ENCODE results near the gene FHIT.

The FHIT gene

GRCh38 chr3:61251174-61251972, at the start of gene FHIT:
FHIT (minus strand) TSS chr3:61251452.
- peak within 1 kb of the TSS; percentile 69 to 75 for H3K4me3 ChIP-seq
- TF ChIP-seq CTCF (IDR thresholded peaks at IDR 0.05) = peak in 1 of 2 experiments; percentile 7
- H3K27me3 ChIP-seq = no peaks in the 10 kb centered on the region
- peaks cover 0 to 11% (median 0%) of the 10 kb centered on the region in 4 donors for H3K4me1 ChIP-seq
- H3K27ac ChIP-seq = peak within 1 kb of the TSS; percentile 74 to 80
- no peaks in the 10 kb centered on the region for H3K9me3 ChIP-seq
- intact Hi-C loops (cut with DNase I; ENCODE audit: low total_unique reads) = no loop called here
- no peaks in the 10 kb centered on the region for H3K36me3 ChIP-seq
- DNase-seq = peak; percentile 94 to 97

GRCh38 chr3:61300786-61301185, 49.5 kb upstream of the FHIT start:
- H3K4me3 ChIP-seq = no peak overlapping the region
- no peaks in the 10 kb centered on the region for H3K4me1 ChIP-seq
- intact Hi-C loops (cut with DNase I; ENCODE audit: low total_unique reads) = no loop called here
- H3K27ac ChIP-seq = no peak overlapping the region
- DNase-seq = no peak
- H3K27me3 ChIP-seq = no peaks in the 10 kb centered on the region
- TF ChIP-seq CTCF (IDR thresholded peaks at IDR 0.05) = no peak
- no peaks in the 10 kb centered on the region for H3K36me3 ChIP-seq
- H3K9me3 ChIP-seq = no peaks in the 10 kb centered on the region

GRCh38 chr3:61300006-61300380, 48.7 kb upstream of the FHIT start:
- no peaks in the 10 kb centered on the region for H3K36me3 ChIP-seq
- H3K27me3 ChIP-seq = no peaks in the 10 kb centered on the region
- H3K4me1 ChIP-seq = no peaks in the 10 kb centered on the region
- H3K9me3 ChIP-seq = no peaks in the 10 kb centered on the region
- H3K27ac ChIP-seq = no peak overlapping the region
- no peak for TF ChIP-seq CTCF (IDR thresholded peaks at IDR 0.05)
- DNase-seq = no peak
- no peak overlapping the region for H3K4me3 ChIP-seq
- intact Hi-C loops (cut with DNase I; ENCODE audit: low total_unique reads) = no loop called here

- Histone ChIP-seq H3K4me3 (no peak overlapping the region), H3K4me1 (no peaks in the 10 kb centered on the region), H3K9me3 (no peaks in the 10 kb centered on the region), H3K27ac (no peak overlapping the region), H3K36me3 (no peaks in the 10 kb centered on the region), H3K27me3 (no peaks in the 10 kb centered on the region)
- intact Hi-C loops (cut with DNase I; ENCODE audit: low total_unique reads) = no loop called here
- DNase-seq = no peak
- TF ChIP-seq CTCF (IDR thresholded peaks at IDR 0.05) = no peak
Measured at GRCh38 chr3:61299343-61300005, 48.2 kb upstream of the FHIT start.

- Histone ChIP-seq H3K36me3 (no peaks in the 10 kb centered on the region), H3K4me1 (no peaks in the 10 kb centered on the region), H3K27ac (no peak overlapping the region), H3K4me3 (no peak overlapping the region), H3K27me3 (no peaks in the 10 kb centered on the region), H3K9me3 (no peaks in the 10 kb centered on the region)
- DNase-seq = no peak
- no peak for TF ChIP-seq CTCF (IDR thresholded peaks at IDR 0.05)
- intact Hi-C loops (cut with DNase I; ENCODE audit: low total_unique reads) = no loop called here
Measured at GRCh38 chr3:61297821-61298220, 46.6 kb upstream of the FHIT start.

All from tibial artery (tissue), 4 donors.